Endodermal cell (in vitro differentiated cells): ENCODE measurements around the gene RSPH6A. TPM values are rescaled to one million over a fixed set of nuclear protein-coding genes. Genes with fewer than 3 reads are reported as not detected.
A peak's percentile ranks its signal among the peaks of the same experiment; 100 is the strongest.

ENCODE experiments used
- DNase-seq: peaks from one replicate; pipeline ENCODE4 v3.0.0-alpha.2; 2017
- H3K27ac ChIP-seq: 2 replicates; pipeline ENCODE4 v1.5.1; 2013; ENCODE audit warnings: mild to moderate bottlenecking, low read depth, low read length, moderate library complexity
- H3K27me3 ChIP-seq: 2 replicates; pipeline ENCODE4 v1.6.1; 2013; ENCODE audit warnings: mild to moderate bottlenecking, low read length, moderate library complexity; ENCODE audit not compliant: insufficient read depth, control insufficient read depth, poor library complexity, severe bottlenecking
- H3K36me3 ChIP-seq: 2 replicates; pipeline ENCODE4 v1.7.0; 2013; ENCODE audit warnings: mild to moderate bottlenecking, low read length, moderate library complexity; ENCODE audit not compliant: control insufficient read depth, insufficient read depth
- H3K4me1 ChIP-seq: one replicate; pipeline ENCODE4 v1.7.0; 2013; ENCODE audit warnings: low read length; ENCODE audit not compliant: control insufficient read depth, insufficient read depth
- H3K4me3 ChIP-seq: 2 replicates; pipeline ENCODE4 v1.5.1; 2013; ENCODE audit warnings: mild to moderate bottlenecking, low read length, moderate library complexity
- H3K9ac ChIP-seq: 2 replicates; pipeline ENCODE4 v1.6.1; 2013; ENCODE audit warnings: mild to moderate bottlenecking, low read length, moderate library complexity; ENCODE audit not compliant: poor library complexity, severe bottlenecking; ENCODE audit errors: extremely low read depth
- H3K9me3 ChIP-seq: 2 replicates; pipeline ENCODE4 v1.6.1; 2013; ENCODE audit warnings: mild to moderate bottlenecking, low read length, moderate library complexity; ENCODE audit not compliant: control insufficient read depth
- H3K27ac Mint-ChIP-seq: 2 replicates; pipeline ENCODE4 v1.8.0; 2020; ENCODE audit warnings: mixed read lengths
- H3K27me3 Mint-ChIP-seq: 2 replicates; pipeline ENCODE4 v1.8.0; 2021; ENCODE audit warnings: mild to moderate bottlenecking, mixed read lengths; ENCODE audit not compliant: insufficient read depth
- H3K36me3 Mint-ChIP-seq: 2 replicates; pipeline ENCODE4 v1.8.0; 2020; ENCODE audit warnings: low read depth, mixed read lengths
- H3K4me1 Mint-ChIP-seq: 2 replicates; pipeline ENCODE4 v1.8.0; 2020; ENCODE audit warnings: mixed read lengths
- H3K4me3 Mint-ChIP-seq: 2 replicates; pipeline ENCODE4 v1.8.0; 2020; ENCODE audit warnings: mild to moderate bottlenecking, moderate library complexity, mixed read lengths
- H3K9me3 Mint-ChIP-seq: 2 replicates; pipeline ENCODE4 v1.8.0; 2020; ENCODE audit warnings: mild to moderate bottlenecking, mixed read lengths
- CTCF ChIP-seq: fragments of 200-600 bp; sonication (generic); conservative IDR thresholded peaks from 2 replicates; pipeline ENCODE4 v1.5.0; 2021; ENCODE audit warnings: antibody characterized with exemption, mild to moderate bottlenecking
- WGBS, 2 experiments: methylation state at CpG; one replicate each; pipeline versions ENCODE4 v1.1.5 to v1.1.7; 2013; ENCODE audit warnings: missing lambda C conversion rate in 2 of 2, mixed read lengths in 1 of 2; ENCODE audit not compliant: insufficient coverage in 1 of 2, insufficient read length in 1 of 2; 5-methylcytosine and 5-hydroxymethylcytosine counted together
- total RNA-seq, 2 donors: library from RNA; stranded (reverse); fragmentation: NEBNext Ultra II Directional in 1 of 2; extraction: Animal tissue kit (Norgen Biotek cat#: 25700) in 1 of 2; gene quantifications; 2 replicates in 1 of 2; 3 replicates in 1 of 2; pipeline ENCODE4 v1.2.1, GENCODE V29; 2021

The RSPH6A gene
- total RNA-seq, 2 donors from 2014 or later, result 0.53 TPM

GRCh38 chr19:45842198-45842597, 27.1 kb upstream of the RSPH6A start:
- 97% methylated on average over 14 of the region's 14 CpGs for WGBS, 2 experiments
- Histone ChIP-seq H3K4me3 (no peak overlapping the region), H3K36me3 (peaks cover 89% of the 10 kb centered on the region), H3K4me1 (no peaks in the 10 kb centered on the region), H3K9ac (no peak overlapping the region), H3K27me3 (no peaks in the 10 kb centered on the region), H3K27ac (no peak overlapping the region), H3K9me3 (peaks cover 25% of the 10 kb centered on the region)
- H3K27ac Mint-ChIP-seq, result peak overlapping the region; percentile 52
- H3K4me3 Mint-ChIP-seq, result no peak overlapping the region
- no peak for DNase-seq
- no peak for TF ChIP-seq CTCF
- H3K27me3 Mint-ChIP-seq, result no peaks in the 10 kb centered on the region
- peaks cover 10% of the 10 kb centered on the region for H3K9me3 Mint-ChIP-seq
- no peaks in the 10 kb centered on the region for H3K4me1 Mint-ChIP-seq
- H3K36me3 Mint-ChIP-seq, result peaks cover 87% of the 10 kb centered on the region

GRCh38 chr19:45834970-45835369, 19.9 kb upstream of the RSPH6A start:
- Histone ChIP-seq H3K4me1 (no peaks in the 10 kb centered on the region), H3K9ac (no peak overlapping the region), H3K27ac (no peak overlapping the region), H3K36me3 (peaks cover 83% of the 10 kb centered on the region), H3K27me3 (no peaks in the 10 kb centered on the region), H3K9me3 (peaks cover 25% of the 10 kb centered on the region), H3K4me3 (no peak overlapping the region)
- Mint-ChIP-seq H3K27ac (no peak overlapping the region), H3K4me1 (no peaks in the 10 kb centered on the region), H3K36me3 (peaks cover 71% of the 10 kb centered on the region), H3K4me3 (no peak overlapping the region), H3K27me3 (no peaks in the 10 kb centered on the region), H3K9me3 (peaks cover 8% of the 10 kb centered on the region)
- WGBS, 2 experiments, result 93 to 100% methylated on average over 2 to 7 of the region's 7 CpGs
- TF ChIP-seq CTCF, result no peak
- no peak for DNase-seq

- no peak overlapping the region for H3K4me3 ChIP-seq
- no peaks in the 10 kb centered on the region for H3K4me1 ChIP-seq
- 97 to 100% methylated on average over 13 to 16 of the region's 16 CpGs for WGBS, 2 experiments
- Mint-ChIP-seq H3K4me3 (no peak overlapping the region), H3K9me3 (no peaks in the 10 kb centered on the region), H3K4me1 (no peaks in the 10 kb centered on the region), H3K27ac (no peak overlapping the region), H3K36me3 (peaks cover 77% of the 10 kb centered on the region), H3K27me3 (no peaks in the 10 kb centered on the region)
- H3K27ac ChIP-seq, result no peak overlapping the region
- H3K27me3 ChIP-seq, result no peaks in the 10 kb centered on the region
- H3K9me3 ChIP-seq, result no peaks in the 10 kb centered on the region
- TF ChIP-seq CTCF, result no peak
- DNase-seq, result no peak
- H3K9ac ChIP-seq, result no peak overlapping the region
- H3K36me3 ChIP-seq, result peaks cover 90% of the 10 kb centered on the region
Measured at GRCh38 chr19:45828945-45829344, 13.8 kb upstream of the RSPH6A start.
